B cell (primary cell): ENCODE measurements around the gene LIMS2. TPM values are rescaled to one million over a fixed set of nuclear protein-coding genes. Genes with fewer than 3 reads are reported as not detected.

ENCODE experiments used
- ATAC-seq: fragments of 200-7000 bp; cut with Tn5 transposase; one replicate; pipeline ENCODE4 v1.10.0; 2021; ENCODE audit warnings: low read depth, mild to moderate bottlenecking, moderate number of reproducible peaks, moderate library complexity
- CTCF ChIA-PET: fragments of 350-600 bp; sonication (Branson Sonifier 250); formaldehyde crosslinking; loops from one replicate; lab custom pipeline; 2021; ENCODE audit warnings: antibody characterized with exemption, inconsistent platforms; lab: Charles Lee
- POLR2A ChIA-PET: fragments of 350-600 bp; sonication (Branson Sonifier 250); formaldehyde crosslinking; loops from one replicate; lab custom pipeline; 2021; ENCODE audit warnings: antibody characterized with exemption; lab: Charles Lee
- DNase-seq: peaks from one replicate; pipeline ENCODE4 v3.0.0; 2013
- H2AFZ ChIP-seq: 2 replicates; pipeline ENCODE4 v1.6.1; 2012; ENCODE audit warnings: mild to moderate bottlenecking, low read depth, low read length; ENCODE audit not compliant: insufficient read depth, poor library complexity, severe bottlenecking
- H3K27ac ChIP-seq, 2 donors: 1 replicate in 1 of 2; 2 replicates in 1 of 2; pipeline ENCODE4 v1.5.1; 2012 to 2013; ENCODE audit warnings: low read length in 2 of 2, mild to moderate bottlenecking in 2 of 2, moderate library complexity in 1 of 2
- H3K27me3 ChIP-seq, 4 experiments: fragments of 200-600 bp in 1 of 4; sonication (generic) in 1 of 4; replicated peaks in 1 of 4; 1 replicate in 2 of 4; 2 replicates in 2 of 4; pipeline versions ENCODE4 v1.6.1 to v1.7.0; 2013 to 2016; ENCODE audit warnings: low read length in 3 of 4, mild to moderate bottlenecking in 2 of 4, mixed read lengths in 1 of 4, moderate library complexity in 1 of 4; ENCODE audit not compliant: insufficient read depth in 4 of 4, control insufficient read depth in 3 of 4; ENCODE audit errors: control extremely low read depth in 1 of 4
- H3K36me3 ChIP-seq, 2 experiments: replicated peaks in 1 of 2; 1 replicate in 1 of 2; 2 replicates in 1 of 2; pipeline versions ENCODE4 v1.6.1 to v1.7.1; 2013; ENCODE audit warnings: low read length in 1 of 2; ENCODE audit not compliant: insufficient read depth in 2 of 2, control insufficient read depth in 1 of 2; ENCODE audit errors: control extremely low read depth in 1 of 2, extremely low read depth in 1 of 2
- H3K4me1 ChIP-seq, 2 donors: fragments of 200-600 bp in 1 of 2; sonication (generic) in 1 of 2; 1 replicate in 1 of 2; 2 replicates in 1 of 2; pipeline versions ENCODE4 v1.5.1 to v1.6.1; 2013 to 2017; ENCODE audit warnings: low read length in 2 of 2; ENCODE audit not compliant: control insufficient read depth in 2 of 2, insufficient read depth in 2 of 2
- H3K4me2 ChIP-seq: replicated peaks from 2 replicates; pipeline ENCODE3; 2012; ENCODE audit warnings: mild to moderate bottlenecking, low read depth, low read length; ENCODE audit not compliant: poor library complexity, severe bottlenecking
- H3K4me3 ChIP-seq, 5 experiments: fragments of 200-600 bp in 1 of 5; sonication (generic) in 1 of 5; 1 replicate in 3 of 5; 2 replicates in 2 of 5; pipeline versions ENCODE4 v1.5.1 to v1.7.0; 2011 to 2016; ENCODE audit warnings: low read length in 4 of 5, mild to moderate bottlenecking in 4 of 5, low read depth in 2 of 5, control low read depth in 1 of 5, moderate library complexity in 1 of 5; ENCODE audit not compliant: insufficient read depth in 1 of 5; ENCODE audit errors: control extremely low read depth in 1 of 5, extremely low read depth in 1 of 5
- H3K79me2 ChIP-seq: fragments of 200-600 bp; sonication (generic); one replicate; pipeline ENCODE4 v1.6.0; 2016; ENCODE audit warnings: low read length; ENCODE audit not compliant: control insufficient read depth, insufficient read depth
- H3K9ac ChIP-seq: fragments of 200-600 bp; sonication (generic); 2 replicates; pipeline ENCODE4 v1.6.1; 2017; ENCODE audit warnings: mild to moderate bottlenecking, low read length, moderate library complexity
- H3K9me3 ChIP-seq, 3 donors: one replicate each; pipeline versions ENCODE4 v1.6.1 to v1.7.1; 2013; ENCODE audit warnings: low read length in 2 of 3; ENCODE audit not compliant: control insufficient read depth in 2 of 3, insufficient read depth in 1 of 3; ENCODE audit errors: control extremely low read depth in 1 of 3
- H4K20me1 ChIP-seq: 2 replicates; pipeline ENCODE4 v1.6.0; 2012; ENCODE audit warnings: mild to moderate bottlenecking, low read length; ENCODE audit not compliant: insufficient read depth, control insufficient read depth, poor library complexity, severe bottlenecking
- H3K27ac Mint-ChIP-seq: one replicate; pipeline ENCODE4 v1.8.0; 2021; ENCODE audit warnings: mixed read lengths
- H3K27me3 Mint-ChIP-seq: one replicate; pipeline ENCODE4 v1.8.0; 2021; ENCODE audit warnings: mixed read lengths
- H3K4me1 Mint-ChIP-seq: one replicate; pipeline ENCODE4 v1.8.0; 2021; ENCODE audit warnings: mixed read lengths
- H3K4me3 Mint-ChIP-seq: one replicate; pipeline ENCODE4 v1.8.0; 2021; ENCODE audit warnings: mixed read lengths
- H3K9me3 Mint-ChIP-seq: one replicate; pipeline ENCODE4 v1.8.0; 2022; ENCODE audit warnings: mixed read lengths; ENCODE audit not compliant: insufficient read depth
- CTCF ChIP-seq: fragments of 200-600 bp; IDR thresholded peaks from one replicate; pipeline ENCODE4 v1.8.0; 2022; ENCODE audit warnings: antibody characterized with exemption, mild to moderate bottlenecking
- EZH2 ChIP-seq: IDR thresholded peaks from 2 replicates; pipeline ENCODE4 v1.6.1; 2012; ENCODE audit warnings: borderline replicate concordance, low read depth, mild to moderate bottlenecking, moderate library complexity, low read length; ENCODE audit not compliant: insufficient read depth, poor library complexity, severe bottlenecking
- WGBS: methylation state at CpG from one replicate; pipeline ENCODE4 v1.1.5; 2013; ENCODE audit warnings: missing lambda C conversion rate; ENCODE audit not compliant: insufficient coverage; 5-methylcytosine and 5-hydroxymethylcytosine counted together
- intact Hi-C: fragments of 100-400 bp; cut with micrococcal nuclease; formaldehyde crosslinking; loops from one replicate; pipeline ENCODE4 v1.10.0; 2022
- polyA plus RNA-seq: library from polyadenylated mRNA; depleted of rRNA; stranded (reverse); fragments of >200 nt; gene quantifications from 2 replicates; pipeline ENCODE4 v1.2.3, GENCODE V29; 2012
- total RNA-seq, 2 donors: library from RNA; stranded (reverse); fragments of 120-200 nt in 1 of 2; gene quantifications; 1 replicate in 1 of 2; 2 replicates in 1 of 2; pipeline versions ENCODE4 v1.2.3 to v1.2.4, GENCODE V29; 2013 to 2022

Gene LIMS2
- total and polyA plus RNA-seq, 2 donors (not counting 1 experiment from before 2014, with no cell fraction given), result 6.7 to 32.2 TPM

- no peak overlapping the region for H2AFZ ChIP-seq
- Mint-ChIP-seq H3K4me1 (peaks cover 38% of the 10 kb centered on the region), H3K27ac (no peak overlapping the region), H3K9me3 (peaks cover 9% of the 10 kb centered on the region), H3K27me3 (no peaks in the 10 kb centered on the region), H3K4me3 (no peak overlapping the region)
- intact Hi-C loops, result no loop called here
- ChIA-PET CTCF (interaction anchor here (1.5 to 2.7 kb wide), 3 partner anchors 21 to 36 kb away, joined by 7 to 11 read pairs (median 7); no protein-coding TSS in a partner anchor), POLR2A (no interaction called here)
- no peak for TF ChIP-seq EZH2
- no peak for TF ChIP-seq CTCF
- H3K4me1 ChIP-seq, result peaks cover 3 to 21% of the 10 kb centered on the region in 2 donors
- H3K27me3 ChIP-seq, result peaks cover 0 to 3% (median 0%) of the 10 kb centered on the region in 4 experiments
- no peaks in the 10 kb centered on the region for H3K36me3 ChIP-seq
- peaks cover 0 to 28% (median 9%) of the 10 kb centered on the region in 3 donors for H3K9me3 ChIP-seq
- no peaks in the 10 kb centered on the region for H4K20me1 ChIP-seq
- no peaks in the 10 kb centered on the region for H3K79me2 ChIP-seq
- no peak overlapping the region for H3K4me3 ChIP-seq
- no peak overlapping the region for H3K4me2 ChIP-seq
- ATAC-seq (no peak), DNase-seq (no peak)
- no peak overlapping the region for H3K27ac ChIP-seq
- no peak overlapping the region for H3K9ac ChIP-seq
- WGBS, result 100% methylated on average over 1 of the region's 2 CpGs
Observed at GRCh38 chr2:127614246-127614645, 61.1 kb downstream of the LIMS2 start.

- Histone ChIP-seq H3K4me3 (no peak overlapping the region), H3K4me1 (peaks cover 3 to 22% of the 10 kb centered on the region in 2 donors), H3K79me2 (no peaks in the 10 kb centered on the region), H3K9me3 (peaks cover 0 to 28% (median 9%) of the 10 kb centered on the region in 3 donors), H3K27ac (no peak overlapping the region), H3K9ac (no peak overlapping the region), H3K4me2 (no peak overlapping the region), H4K20me1 (no peaks in the 10 kb centered on the region), H2AFZ (no peak overlapping the region), H3K36me3 (no peaks in the 10 kb centered on the region), H3K27me3 (peaks cover 0 to 3% (median 0%) of the 10 kb centered on the region in 4 experiments)
- POLR2A ChIA-PET, result no interaction called here
- CTCF ChIA-PET, result interaction anchor here (3.6 kb wide), 1 partner anchor 21 kb away, joined by 22 read pairs; no protein-coding TSS in a partner anchor
- WGBS, result 96% methylated on average over 13 of the region's 13 CpGs
- intact Hi-C loops, result no loop called here
- DNase-seq, result no peak
- no peak for TF ChIP-seq CTCF
- TF ChIP-seq EZH2, result no peak
- peaks cover 9% of the 10 kb centered on the region for H3K9me3 Mint-ChIP-seq
- no peak for ATAC-seq
- H3K4me1 Mint-ChIP-seq, result peaks cover 37% of the 10 kb centered on the region
- no peak overlapping the region for H3K27ac Mint-ChIP-seq
- no peak overlapping the region for H3K4me3 Mint-ChIP-seq
- no peaks in the 10 kb centered on the region for H3K27me3 Mint-ChIP-seq
Observed at GRCh38 chr2:127612111-127612822, 63.1 kb downstream of the LIMS2 start.
